NCI-H226 (cell line): ENCODE data around the gene RNF4.

ENCODE experiments used
- DNase-seq: peaks from one replicate; pipeline ENCODE4 v3.0.0-alpha.2; 2015

The RNF4 gene

GRCh38 chr4:2438822-2439718 is 29.8 kb upstream of the RNF4 start:
- no peak for DNase-seq

DNA sequence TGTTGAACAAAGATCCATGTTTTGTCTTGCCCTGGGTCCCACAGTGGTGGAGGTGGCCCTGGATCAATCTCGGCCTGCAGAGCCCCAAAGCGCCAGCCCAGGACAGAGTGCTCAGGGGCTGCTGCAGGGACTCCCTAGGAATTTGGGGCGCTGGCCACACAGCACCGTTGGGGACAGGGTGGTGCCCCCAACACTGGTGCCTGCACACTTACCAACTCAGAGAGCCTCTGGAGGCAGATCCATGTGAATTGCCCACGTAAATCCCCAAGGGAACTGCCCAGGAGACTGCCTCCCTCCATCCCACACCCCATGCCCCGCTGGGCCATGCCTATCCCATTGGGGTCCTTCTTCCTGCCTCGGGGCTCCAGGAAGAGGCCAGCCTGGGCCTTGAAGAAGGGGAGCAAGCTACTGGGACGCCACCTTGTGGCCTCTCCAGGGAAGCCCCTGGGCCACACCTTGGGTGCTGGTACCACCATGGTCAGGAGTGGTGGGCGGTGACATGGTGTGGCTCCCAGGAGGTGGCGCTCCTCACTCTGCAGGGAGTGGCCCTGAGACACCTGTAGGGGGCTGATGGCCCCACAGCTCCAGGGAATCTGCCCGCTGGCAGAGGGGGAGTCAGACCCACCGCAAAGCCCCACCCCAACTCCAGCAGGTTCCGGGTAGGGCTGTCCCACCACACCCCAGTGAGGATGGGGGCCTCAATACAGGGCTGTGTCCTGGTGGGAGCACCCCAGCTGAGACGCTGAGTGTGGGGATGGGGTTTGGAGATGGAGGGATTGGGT is 27.3 kb upstream of the RNF4 start:
- DNase-seq, result peak; percentile 52

DNA sequence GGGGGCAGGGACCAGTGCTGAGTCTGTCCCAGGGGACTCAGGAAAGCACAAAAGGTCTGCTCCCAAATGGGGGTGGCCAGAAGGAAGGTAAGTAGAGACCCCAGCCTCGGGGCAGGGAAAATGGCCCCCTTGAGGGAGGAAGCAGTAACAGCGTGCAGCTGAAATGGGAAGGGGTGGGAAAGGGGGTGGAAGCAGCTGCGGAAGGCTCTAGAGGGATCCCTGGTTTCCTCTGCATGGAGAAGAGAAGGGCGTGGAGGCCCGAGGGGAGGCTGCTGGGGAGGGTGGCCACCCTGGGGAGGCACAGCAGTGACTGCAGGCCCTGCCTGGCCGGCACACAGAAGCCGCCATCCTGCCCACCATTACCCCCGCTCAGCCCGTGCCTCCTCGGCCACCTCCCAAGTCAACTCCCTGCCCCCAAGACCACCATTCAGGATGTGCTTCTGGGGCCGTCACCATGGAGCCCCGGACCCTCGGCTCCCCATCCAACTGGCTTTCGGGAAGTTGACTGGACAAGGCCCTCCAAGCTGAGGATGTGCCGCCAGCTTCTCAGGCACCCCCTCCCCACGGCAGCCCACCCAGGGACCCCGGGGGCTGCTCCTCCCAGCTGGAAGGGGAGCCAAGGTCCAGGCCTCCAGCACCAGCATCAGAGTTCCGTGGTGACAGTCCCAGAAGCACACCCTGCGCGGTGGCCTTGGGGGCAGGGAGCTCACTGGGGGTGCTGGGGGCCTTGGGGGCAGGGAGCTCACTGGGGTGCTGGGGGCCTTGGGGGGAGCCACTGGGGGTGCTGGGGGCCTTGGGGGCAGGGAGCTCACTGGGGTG is 26.5 kb upstream of the RNF4 start:
- DNase-seq, result no peak

DNA sequence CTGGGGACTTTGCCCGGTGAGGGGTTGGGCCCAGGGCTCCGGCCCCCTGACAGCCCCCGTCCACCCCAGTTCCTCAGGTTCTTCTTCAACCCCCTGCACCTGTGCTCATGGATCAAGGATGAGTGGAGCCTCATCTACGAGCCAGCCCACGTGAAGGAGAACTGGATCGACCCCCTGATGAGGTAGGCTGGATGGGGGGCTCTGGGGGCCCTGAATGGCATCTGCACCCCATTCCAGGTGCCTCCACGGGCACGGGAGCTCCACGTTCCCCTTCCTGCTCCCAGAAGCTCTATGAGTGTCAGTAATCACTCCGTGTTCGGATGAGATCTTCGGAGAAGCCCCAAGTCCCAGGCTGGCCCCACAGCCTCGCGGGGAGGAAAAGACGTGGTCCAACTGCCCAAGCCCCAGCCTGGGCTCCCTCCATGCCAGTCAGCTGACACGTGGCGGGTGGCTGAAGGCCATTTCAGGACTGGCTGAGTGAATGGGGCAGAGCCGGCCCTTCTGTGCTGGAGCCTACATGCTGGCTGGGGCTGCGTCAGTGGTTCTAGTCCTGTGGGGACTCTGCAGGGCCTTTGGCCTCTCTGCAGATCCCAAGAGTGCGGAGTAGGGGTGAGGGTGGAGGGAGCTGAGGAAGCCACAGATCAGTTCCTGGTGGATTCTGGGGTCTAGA is 25.7 kb upstream of the RNF4 start:
- no peak for DNase-seq

- DNase-seq, result no peak
Observed at GRCh38 chr4:2443956-2444740, 24.8 kb upstream of the RNF4 start.

DNA sequence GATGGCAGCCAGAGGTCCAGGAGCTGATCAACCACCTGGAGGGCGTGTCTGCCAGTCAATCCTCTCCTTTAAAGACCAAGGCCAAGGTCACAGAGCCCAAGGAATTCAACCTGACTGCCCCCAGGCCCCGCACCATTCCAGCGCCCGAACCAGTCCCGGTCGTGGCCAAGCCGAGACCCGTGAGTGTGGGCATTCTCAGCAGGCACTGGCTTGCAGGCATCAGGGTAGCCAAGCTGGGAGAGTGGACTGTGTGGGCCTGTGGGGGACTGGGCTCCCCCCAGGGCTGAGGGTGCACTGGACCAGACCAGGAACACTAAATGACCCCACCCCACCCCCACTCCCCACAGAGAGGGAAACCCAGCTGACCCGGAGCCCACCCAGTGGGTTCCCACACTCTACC is 23.8 kb upstream of the RNF4 start:
- no peak for DNase-seq

DNA sequence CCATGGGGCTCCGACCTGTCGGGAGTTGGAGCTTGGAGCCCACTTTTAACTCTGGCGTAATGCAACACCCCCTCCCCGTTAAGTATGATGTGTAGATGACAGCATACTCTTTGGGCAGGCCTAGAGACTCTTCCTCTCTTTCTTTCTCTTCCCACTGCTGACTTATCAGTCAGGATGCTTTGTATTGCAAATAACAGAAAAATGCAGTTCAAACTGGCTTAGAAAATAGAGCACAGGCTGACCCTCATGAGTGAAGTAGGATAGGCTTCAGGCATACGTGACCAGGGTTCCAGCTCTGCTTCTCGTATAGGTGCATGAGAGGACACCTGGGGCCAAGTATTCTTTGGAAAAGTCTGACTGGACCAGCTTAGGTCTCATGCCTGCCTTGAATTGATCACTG is 23.3 kb upstream of the RNF4 start:
- DNase-seq, result no peak

GRCh38 chr4:2446656-2447564 is 22.0 kb upstream of the RNF4 start:
- DNase-seq, result no peak

DNA sequence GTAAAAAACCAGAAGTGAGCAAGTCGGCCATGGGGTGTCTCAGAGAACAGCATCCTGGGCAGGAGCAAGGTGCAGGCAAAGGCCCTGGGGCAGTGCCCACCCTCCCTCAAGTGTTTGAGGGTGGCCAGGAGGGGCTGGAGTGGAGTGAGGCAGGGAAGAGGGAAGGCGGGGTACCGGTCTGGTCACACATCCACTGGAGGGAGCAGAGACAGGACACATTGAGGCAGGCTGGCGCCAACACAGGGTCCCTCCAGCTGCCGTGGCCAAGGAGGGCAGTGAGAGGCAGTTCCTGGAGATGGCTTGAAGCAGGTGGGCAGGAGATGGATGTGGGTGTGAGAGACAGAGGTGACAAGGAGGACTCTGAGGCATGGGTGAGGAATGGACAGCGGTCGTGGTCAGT is 20.3 kb upstream of the RNF4 start:
- DNase-seq, result no peak

DNA sequence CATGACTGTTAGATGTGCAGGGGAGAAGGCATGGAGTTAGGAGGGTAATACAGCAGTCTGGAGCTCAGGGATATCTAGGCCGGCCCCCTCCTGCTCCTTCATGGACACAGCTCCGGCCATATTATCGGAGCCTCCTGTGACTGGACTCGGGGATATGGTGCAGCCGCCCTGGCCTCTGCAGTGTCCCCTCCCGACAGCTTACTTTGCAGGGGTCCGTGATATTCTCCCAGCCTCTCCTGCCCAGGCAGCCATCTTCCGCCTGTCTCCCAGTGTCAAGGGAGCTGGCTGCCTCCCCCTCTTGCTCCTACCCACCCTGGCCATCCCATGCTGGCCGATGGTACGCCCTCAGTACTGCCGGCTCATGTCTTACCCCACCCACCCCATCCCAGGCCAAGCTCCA is 19.9 kb upstream of the RNF4 start:
- DNase-seq, result no peak

GRCh38 chr4:2449511-2450392 is 19.2 kb upstream of the RNF4 start:
- DNase-seq, result no peak

DNA sequence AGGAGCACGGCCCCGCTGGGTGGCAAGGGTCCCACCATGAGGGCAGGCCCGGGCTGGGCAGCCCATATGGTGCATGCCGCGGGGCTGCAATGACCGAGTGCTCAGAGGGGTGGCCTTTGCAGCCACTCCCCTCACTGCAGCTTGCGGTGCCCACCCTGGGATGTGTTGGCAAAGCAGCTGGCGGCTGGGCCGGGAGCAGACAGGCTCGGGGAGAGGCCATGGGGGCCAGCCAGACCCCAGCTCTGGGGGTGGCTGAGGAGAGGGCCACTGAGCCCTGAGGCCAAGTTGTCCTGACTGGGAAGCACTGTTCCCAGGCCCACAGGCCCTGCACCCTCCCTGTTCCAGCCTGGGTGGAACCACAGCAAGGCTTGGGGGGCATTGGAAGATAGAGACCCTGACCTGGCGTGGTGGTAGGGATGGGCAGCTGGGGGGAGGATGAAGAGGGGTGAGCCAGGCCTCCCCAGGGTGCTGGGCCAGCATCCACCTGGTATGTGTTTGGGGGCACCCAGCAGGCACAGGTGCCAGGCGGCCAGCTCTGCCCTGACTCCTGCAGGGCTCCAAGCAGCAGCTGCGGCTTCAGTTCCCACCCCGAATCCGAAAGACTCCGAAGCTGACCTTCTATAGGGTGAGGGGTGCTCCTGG is 18.4 kb upstream of the RNF4 start:
- no peak for DNase-seq

GRCh38 chr4:2451036-2451520 is 17.8 kb upstream of the RNF4 start:
- no peak for DNase-seq

GRCh38 chr4:2451821-2452785 is 16.8 kb upstream of the RNF4 start:
- no peak for DNase-seq

DNA sequence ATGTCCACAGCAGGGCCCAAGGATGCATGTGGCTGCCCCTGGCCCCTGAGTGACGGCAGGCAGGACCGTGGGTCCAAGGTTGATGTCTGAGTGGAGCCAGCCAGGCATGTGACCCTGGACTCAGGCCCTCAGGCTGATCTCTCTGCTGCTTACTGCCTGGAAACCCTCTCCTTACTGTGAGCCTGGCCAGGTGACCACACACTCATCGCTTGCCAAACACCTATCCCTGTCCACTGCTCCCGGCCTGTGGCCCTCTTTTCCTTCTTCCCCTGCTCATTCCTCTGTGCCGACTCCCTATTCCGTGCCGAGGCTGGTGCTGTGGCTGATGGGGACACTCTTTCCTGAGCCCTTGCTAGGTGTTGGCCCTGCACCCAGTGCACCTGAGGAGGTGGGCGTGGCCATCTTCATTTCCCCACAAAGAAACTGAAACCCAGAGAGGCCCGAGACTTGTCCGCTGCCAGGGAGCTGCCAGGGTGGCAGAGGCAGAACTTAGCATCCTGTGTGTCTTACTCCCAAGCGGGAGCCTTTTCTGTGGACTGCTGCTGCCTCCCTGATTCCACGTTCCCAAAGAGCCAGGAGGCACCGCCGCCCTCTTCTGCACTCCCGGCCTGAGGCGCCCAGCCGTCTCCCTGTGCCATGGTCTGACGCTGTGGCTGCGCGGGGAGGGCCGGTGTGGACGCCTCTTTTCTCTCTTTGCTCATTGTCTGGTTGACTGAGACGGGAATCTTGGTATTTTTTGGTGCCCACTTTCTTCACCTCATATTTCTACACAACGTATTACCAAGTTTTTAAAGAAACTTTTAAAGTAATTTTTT is 11.2 kb upstream of the RNF4 start:
- no peak for DNase-seq

- no peak for DNase-seq
Observed at GRCh38 chr4:2458546-2459491, 10.1 kb upstream of the RNF4 start.
